HG03135 (cell line): ENCODE data around the gene CACNA1E.
"Not testable (repeated sequence)": the region's sequence is repeated elsewhere in the genome, so short reads cannot be mapped to it uniquely, and the experiment has no call there.

Experiments
- ATAC-seq: cut with Tn5 transposase; IDR thresholded peaks from one replicate; pipeline ENCODE4 v1.9.1; 2021; ENCODE audit warnings: mild to moderate bottlenecking, moderate library complexity; ENCODE audit not compliant: unreplicated experiment

The CACNA1E gene

DNA sequence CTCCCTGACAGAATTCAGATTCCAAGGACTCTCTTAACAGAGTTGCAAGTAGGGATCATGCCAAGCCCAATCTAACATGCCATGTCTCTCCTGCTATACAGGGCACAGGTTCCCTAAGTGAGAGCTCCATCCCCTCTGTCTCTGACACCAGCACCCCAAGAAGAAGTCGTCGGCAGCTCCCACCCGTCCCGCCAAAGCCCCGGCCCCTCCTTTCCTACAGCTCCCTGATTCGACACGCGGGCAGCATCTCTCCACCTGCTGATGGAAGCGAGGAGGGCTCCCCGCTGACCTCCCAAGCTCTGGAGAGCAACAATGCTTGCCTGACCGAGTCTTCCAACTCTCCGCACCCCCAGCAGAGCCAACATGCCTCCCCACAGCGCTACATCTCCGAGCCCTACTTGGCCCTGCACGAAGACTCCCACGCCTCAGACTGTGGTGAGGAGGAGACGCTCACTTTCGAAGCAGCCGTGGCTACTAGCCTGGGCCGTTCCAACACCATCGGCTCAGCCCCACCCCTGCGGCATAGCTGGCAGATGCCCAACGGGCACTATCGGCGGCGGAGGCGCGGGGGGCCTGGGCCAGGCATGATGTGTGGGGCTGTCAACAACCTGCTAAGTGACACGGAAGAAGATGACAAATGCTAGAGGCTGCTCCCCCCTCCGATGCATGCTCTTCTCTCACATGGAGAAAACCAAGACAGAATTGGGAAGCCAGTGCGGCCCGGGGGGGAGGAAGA is 315.0 kb downstream of the CACNA1E start:
- no peak for ATAC-seq

DNA sequence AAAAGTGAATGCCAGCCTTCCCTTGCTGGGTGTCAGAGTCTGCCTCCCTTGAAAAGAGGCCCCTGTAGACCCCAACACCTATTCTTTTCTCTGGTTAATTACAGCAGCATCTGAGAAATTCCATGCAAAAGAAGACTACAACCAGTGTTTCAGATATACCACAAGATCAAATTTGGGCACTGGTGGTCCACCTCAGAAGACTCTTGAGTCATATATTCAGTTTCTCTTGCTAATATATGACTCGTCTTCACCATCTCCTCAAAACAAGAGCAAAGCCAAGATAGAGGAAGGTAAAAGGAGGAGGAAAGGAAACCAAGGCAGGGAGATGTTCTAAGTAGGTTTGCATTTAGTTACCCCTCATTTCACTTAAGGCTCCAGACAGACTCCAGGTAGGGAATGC is 318.3 kb downstream of the CACNA1E start:
- no peak for ATAC-seq

DNA sequence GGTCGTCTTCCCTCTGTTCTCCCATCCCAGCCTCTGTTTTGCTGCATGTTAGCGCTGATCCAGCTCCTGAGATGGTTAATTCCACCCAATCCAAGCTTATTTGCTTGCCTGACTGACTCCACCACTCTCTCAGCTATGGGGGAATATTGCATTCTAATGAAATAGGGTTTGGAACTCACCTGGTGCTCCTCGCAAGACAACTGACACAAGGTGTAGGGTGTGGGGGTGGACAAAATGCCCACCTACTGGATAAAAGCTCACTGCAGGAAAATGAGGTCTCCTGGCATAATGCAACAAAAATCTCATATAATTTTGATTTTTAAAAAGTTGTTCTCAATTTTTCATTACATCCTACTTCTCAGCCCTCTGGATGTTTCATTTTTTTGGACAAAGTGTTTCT is 319.1 kb downstream of the CACNA1E start:
- no peak for ATAC-seq

DNA sequence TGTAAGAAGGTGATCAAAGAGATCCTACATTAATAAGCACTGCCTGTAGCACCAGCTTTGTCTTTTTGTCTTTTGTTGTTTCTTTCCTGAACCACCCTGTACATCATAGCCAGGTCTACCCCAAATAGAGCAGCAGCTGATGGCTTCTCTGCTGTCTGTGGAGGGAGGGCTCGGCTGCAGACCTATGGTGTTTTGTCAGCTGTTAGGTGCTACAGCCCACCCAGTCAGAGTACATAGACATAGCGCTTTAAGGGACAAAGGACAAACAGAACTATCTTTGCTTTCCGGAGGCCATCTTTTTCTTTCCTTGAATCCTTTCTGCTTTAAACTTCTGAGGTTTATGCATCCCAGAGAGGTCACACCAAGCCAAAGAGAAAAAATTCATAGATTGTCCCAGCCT is 320.1 kb downstream of the CACNA1E start:
- ATAC-seq = no peak

DNA sequence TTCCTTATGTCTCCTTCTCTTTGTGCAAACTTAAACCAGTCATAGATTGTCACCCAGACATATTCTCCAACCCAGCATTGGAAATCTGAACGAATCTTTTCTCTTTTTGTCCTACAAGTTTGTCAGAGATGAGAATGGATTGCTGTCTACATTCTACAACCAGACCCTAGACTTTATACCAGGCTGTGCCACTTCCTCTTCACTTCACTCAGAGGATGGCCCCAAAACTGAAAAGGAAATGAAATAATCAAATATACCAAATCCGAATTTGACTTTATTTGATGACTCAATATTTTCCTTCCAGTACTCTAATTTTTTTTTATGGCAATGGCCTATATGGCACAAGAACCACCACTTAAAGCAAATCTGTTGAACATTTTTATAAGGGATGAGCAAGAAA is 321.7 kb downstream of the CACNA1E start:
- no peak for ATAC-seq

DNA sequence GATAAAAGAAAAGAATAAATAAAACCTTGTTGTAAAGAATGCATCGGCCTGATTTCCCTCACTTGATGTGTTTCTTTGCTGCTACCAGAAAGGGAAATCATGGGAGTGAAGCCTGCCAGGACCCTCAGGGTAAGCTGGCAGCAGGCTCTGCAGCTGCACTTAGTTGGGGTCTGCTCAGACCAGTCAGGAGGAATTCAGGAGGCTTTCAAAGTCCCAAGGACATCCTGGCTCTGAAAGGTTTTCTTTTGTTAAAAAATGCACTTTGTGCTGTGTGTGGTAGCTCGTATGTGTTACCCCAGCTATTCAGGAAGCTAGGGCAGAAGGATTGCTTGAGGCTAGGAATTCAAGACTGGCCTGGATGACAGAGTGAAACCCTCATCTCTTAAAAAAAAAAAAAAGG is 323.4 kb downstream of the CACNA1E start:
- no peak for ATAC-seq

DNA sequence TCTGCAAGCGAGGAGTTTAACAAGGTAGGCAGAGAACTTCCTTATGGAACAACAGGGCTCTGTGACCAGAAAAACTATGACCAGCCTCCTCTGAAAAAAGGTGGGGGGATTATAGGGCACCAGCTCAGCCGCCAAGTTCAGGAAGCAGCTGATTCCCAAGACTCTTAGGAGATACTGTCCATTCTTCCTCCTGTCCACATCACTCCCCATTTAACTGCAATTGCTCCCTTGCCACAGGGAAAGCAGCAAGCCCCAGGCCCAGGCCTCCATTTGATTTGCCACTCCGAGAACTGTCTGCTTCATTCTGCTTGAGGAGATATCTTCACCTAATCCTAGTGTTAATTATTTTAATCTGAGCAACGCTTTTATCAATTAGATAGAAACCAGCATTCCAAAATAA is 323.9 kb downstream of the CACNA1E start:
- ATAC-seq = no peak

DNA sequence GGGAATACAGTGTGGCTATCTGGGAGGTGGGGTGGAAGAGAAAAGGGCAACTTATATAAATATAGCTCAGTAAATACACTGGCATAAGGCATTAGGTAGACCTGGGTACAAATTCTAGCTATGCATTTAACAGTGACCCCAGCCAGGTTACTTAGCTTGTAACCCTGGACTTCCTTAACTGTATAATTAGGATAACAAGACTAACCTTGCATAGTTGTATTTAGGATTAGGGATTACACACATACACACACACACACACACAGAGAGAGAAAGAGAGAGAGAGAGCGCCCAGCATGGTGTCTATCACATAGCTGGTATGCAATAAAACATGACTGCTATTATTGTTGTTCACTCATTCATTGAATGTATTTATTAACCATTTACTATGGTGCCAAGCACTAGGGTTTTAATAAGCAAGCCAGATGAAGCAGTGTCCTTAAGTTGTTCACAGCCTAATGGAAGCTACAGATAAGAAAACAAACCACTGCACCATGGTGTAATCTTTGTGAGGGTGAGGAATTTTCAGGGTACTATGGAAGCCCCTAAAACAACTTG is 326.8 kb downstream of the CACNA1E start:
- ATAC-seq = no peak

DNA sequence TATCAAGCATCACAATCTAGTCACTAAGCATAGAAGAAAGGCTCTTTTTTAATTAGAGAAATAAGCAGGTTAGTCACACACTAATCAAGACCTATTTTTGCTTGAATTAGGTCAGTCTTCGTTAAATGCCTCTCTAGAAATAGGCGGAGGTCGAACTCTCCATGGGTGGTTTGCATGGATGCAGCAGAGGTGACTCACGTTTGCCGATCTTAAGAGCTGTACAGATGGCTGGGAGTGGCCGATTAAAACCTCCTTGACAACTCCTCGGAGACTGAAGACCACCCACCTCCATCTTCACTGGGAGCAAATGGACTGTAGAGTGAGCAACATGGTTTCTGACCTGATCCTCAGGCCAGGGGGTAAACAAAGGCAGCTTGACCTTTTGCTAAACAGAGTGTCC is 328.9 kb downstream of the CACNA1E start:
- no peak for ATAC-seq

DNA sequence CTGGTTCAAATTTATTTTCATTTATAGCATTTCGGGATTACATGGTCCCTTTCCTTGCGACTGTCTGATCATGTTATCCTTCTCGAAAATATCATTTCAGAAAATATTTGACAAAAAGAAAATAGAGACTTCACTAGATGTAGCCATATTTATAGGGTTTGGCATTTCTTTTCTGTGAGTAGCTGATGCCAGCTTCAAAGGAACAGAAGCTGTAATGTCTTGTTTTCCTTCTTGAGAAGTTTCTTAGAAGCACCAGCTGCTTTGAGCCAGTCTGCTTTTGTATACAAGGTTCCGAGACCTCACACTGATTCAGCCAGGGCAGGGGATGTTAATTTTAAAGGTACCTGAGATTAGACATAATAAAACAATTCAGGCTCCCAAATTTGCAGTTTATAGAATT is 329.9 kb downstream of the CACNA1E start:
- no peak for ATAC-seq

DNA sequence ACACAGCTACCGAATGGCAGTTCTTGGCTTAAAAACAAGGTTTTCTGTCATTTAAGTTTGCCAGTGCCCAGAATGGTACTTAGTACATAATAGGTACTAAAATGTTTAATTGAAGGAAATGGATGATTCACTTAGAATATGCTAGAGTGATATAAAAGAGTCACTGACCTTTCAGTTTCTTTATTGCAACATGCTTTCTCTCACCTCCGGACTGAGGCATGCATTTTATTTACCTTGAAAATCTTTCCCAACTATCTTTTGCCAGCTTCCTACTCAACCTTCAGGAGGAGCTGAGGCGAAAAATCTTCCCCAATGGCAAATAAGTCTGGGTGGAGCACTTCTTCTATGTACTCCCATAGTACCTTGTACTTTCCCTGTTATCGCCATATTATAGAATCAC is 333.3 kb downstream of the CACNA1E start:
- no peak for ATAC-seq

DNA sequence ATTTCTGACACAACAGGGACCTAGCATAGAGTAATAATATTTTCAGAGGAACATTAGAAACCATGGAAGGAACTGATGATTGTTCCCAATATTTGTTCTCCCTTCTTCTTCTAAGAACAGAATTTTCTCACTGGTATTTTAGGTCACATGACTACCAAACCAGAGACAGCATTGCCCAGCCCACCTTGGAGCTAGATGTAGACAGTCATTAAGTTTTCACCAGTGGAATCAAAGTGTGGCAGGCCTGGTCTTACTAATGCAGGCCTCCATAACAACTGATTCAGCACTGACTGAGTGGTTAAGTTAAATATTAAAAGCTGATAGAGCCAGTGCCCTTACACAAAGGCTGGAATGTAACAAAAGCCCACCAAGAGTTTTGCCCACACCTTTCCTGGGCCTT is 333.8 kb downstream of the CACNA1E start:
- no peak for ATAC-seq

DNA sequence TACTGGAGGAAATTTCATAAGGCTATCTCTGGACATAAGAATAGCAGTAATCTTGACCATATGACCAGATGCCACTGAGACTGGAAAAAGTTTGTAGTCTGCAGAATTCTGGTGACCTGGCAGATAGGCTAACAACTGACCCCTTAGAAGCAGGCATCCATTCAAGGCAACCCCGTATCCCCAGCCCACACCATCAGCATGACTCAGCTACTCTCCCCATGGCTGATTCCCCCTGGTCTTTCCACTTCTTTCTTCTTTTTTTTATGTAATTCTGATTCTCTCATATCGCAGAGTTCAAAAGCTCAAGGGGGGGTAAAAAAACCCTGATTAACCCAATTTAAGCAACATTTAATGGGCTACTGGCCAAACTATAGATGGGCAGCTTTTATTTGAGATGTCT is 335.1 kb downstream of the CACNA1E start:
- no peak for ATAC-seq

DNA sequence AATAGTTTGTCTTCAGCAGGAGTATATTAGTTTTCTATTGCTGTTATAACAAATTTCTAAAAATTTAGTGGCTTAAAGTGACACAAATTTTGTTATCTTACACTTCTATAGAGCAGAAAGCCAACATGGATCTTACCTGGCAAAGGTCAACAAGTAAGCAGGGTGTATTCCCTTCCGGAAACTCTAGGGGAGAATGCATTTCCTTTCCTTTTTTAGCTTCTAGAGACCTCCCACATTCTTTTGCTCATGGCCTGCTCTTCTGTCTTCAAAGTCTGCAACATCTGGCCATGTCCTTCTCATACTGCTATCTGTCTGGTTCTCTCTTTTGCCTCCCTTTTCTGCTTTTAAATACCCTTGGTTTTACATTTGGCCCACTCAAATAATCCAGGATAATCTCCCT is 335.6 kb downstream of the CACNA1E start:
- ATAC-seq = no peak

DNA sequence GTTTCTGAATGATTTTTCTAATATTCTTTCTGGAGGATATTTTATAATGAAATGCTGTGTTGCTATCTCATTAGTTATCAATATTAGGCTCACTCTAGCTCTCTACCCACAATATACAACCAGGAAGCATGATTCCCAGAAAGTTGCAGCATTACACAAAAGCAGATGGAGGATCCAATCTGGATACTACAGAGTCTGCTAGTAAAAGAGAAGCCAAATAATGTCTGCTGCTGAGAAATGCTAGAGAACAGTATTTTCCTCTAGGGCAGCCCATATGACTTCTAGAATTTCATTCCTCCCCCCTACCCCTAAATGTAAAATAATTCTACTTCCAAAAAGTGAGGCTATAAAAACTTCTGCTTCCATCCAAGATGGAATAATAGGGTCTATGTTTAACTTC is 338.4 kb downstream of the CACNA1E start:
- ATAC-seq = no peak

DNA sequence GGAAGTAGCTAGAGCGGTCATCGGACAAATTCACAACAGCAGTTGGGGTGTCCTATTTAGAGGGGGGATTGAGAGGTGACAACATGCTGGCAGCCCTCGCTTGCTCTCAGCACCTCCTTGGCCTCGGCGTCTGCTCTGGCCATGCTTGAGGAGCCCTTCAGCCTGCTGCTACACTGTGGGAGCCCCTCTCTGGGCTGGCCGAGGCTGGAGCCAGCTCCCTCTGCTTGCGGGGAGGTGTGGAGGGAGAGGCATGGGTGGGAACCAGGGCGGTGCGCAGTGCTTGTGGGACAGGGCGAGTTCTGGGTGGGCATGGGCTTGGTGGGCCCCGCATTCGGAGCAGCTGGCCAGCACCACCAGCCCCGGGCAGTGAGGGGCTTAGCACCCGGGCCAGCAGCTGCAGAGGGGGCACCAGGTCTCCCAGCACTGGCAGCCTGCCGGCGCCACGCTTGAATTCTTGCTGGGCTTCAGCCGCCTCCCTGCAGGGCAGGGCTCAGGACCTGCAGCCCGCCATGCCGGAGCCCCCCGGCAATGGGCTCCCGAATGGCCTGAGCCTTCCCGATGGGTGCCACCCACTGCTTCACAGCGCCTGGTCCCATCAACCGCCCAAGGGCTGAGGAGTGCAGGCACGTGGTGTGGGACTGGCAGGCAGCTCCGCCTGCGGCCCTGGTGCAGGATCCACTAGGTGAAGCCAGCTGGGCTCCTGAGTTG is 349.0 kb downstream of the CACNA1E start:
- ATAC-seq = not testable (repeated sequence)

DNA sequence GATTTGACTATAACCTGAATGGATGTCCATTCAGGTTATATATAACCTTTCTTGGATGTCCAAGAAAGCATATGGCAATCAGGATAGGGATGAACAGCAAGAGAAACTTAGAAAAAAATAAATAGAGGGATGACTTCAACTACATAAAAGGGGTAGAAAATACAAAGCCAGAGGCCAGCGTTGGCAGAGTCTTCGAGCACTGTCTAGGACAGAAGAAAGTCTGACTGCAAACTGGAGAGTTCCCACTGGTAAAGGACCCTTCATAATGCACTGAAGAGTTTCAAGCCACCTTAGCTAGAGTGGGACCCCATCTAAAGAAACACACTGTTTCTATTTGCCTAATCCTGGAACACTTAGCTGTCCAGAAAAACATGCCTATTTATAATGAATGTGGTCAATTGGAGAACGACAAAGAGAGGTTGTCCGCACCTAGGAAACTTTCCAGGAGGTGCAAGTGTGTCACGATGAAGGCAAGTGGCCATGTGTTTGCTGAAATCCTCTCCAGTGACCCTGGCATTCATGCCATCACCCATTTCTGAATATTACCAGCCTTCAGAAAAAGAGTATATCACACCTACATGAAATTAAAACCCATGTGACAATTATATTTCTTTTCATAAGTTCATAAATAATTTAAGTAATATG is 362.8 kb downstream of the CACNA1E start:
- ATAC-seq = no peak

DNA sequence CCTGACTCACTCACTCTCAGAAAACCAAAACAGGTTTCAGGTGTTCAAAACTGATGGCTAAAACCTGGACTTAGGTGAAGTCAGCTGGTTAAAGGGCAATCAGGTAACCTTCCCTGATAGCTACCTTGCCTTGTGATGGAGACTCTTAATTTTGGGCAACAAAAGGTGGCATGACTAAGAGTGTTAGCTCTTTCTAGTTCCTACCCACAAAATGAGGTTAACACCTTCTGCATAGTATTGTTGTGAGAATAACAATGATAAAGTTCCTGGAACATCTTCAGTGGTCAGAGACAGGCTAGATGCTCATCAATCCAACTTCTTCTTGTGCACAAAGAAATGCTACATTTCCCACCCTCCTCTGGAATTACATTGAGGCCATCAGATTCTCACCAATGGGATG is 363.4 kb downstream of the CACNA1E start:
- ATAC-seq = no peak

DNA sequence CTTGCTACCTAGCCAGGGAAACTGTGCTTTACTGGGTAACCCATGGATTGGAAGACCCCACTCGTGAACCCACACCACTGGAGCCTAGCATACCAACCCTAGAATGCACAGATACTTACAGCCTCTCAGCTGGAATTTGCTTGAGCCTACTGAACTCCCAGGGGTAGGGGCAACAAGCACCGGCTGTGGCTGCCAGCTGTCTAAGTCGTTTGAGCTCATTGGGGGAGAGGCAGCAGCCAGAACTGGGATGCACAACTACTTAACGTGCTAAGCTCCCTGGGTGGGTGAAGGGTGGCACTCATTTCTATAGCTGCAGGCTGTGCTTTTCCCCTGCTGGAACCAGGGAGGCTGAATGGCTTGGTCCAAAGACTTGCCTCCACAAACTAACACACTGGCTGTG is 365.8 kb downstream of the CACNA1E start:
- no peak for ATAC-seq

DNA sequence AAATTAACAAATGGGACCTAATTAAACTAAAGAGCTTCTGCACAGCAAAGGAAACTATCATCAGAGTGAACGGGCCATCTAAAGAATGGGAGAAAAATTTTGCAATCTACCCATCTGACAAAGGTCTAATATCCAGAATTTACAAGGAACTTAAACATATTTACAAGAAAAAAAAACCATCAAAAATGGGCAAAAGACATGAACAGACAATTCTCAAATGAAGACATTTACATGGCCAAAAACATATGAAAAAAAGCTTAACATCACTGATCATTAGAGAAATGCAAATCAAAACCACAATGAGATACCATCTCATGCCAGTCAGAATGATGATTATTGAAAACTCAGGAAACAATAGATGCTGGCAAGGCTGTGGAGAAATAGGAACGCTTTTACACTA is 370.9 kb downstream of the CACNA1E start:
- ATAC-seq = not testable (repeated sequence)

DNA sequence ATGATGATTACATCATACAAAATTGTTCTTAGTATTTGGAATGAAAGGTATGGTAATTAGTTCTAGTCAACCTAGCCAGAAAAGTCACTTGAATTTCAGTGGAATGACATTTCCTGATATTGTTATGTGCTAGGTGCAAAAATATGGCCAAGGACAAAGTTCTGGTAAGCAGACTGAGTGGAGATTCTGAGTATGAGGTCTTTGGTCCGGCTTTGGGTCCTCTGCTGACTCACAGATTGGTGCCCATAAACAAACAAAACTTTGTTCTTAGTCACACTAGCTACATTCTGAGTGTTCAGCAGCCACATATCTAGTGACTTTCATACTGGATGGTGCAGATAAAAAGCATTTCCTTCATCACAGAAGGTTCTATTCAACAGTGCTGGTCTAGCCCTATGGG is 372.1 kb downstream of the CACNA1E start:
- no peak for ATAC-seq
